WTC11 (cell line): ENCODE data around the gene TTLL13.

ENCODE experiments used
- NFYB ChIP-seq: sonication (generic); formaldehyde crosslinking; conservative IDR thresholded peaks from 2 replicates; pipeline ENCODE4 v1.8.0; 2022; ENCODE audit warnings: low read depth, missing genetic modification reagents
- TF ChIP-seq, protein P1 (sequence below): sonication (generic); formaldehyde crosslinking; IDR thresholded peaks from 2 replicates; pipeline ENCODE4 v1.8.0; 2023; ENCODE audit warnings: missing genetic modification reagents
- TF ChIP-seq, protein P2 (sequence below): fragments of 200-600 bp; IDR thresholded peaks from 2 replicates; pipeline ENCODE4 v1.8.0; 2022; ENCODE audit warnings: antibody characterized with exemption
- TF ChIP-seq, protein P3 (sequence below): sonication (generic); formaldehyde crosslinking; IDR thresholded peaks from 2 replicates; pipeline ENCODE4 v1.8.1; 2023; ENCODE audit warnings: mild to moderate bottlenecking, missing genetic modification reagents, moderate library complexity

DNA sequence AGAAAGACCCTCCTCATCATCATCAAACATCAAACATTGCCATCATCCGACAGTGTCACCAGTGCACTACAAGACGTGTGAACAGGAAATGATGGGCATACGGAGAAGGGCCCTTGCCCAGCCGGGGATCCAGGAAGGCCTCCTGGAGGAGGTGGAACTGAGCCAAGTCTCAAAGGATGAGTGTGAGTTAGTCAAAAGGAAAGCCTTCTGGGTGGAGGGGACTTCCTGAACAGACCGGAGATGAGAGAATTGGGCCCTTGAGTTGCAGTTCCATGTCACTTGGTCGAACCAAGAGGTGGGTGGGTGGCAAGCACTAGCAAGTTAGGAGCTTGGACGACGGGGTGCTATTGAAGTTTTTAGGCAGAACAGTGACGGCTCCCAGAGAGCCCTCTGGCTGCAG lies 39.8 kb upstream of the TTLL13 start:
- TF ChIP-seq, protein P1, sequence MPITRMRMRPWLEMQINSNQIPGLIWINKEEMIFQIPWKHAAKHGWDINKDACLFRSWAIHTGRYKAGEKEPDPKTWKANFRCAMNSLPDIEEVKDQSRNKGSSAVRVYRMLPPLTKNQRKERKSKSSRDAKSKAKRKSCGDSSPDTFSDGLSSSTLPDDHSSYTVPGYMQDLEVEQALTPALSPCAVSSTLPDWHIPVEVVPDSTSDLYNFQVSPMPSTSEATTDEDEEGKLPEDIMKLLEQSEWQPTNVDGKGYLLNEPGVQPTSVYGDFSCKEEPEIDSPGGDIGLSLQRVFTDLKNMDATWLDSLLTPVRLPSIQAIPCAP (CRISPR knock-in tag), result no peak
- TF ChIP-seq NFYB (CRISPR knock-in tag), result no peak
- TF ChIP-seq, protein P2, sequence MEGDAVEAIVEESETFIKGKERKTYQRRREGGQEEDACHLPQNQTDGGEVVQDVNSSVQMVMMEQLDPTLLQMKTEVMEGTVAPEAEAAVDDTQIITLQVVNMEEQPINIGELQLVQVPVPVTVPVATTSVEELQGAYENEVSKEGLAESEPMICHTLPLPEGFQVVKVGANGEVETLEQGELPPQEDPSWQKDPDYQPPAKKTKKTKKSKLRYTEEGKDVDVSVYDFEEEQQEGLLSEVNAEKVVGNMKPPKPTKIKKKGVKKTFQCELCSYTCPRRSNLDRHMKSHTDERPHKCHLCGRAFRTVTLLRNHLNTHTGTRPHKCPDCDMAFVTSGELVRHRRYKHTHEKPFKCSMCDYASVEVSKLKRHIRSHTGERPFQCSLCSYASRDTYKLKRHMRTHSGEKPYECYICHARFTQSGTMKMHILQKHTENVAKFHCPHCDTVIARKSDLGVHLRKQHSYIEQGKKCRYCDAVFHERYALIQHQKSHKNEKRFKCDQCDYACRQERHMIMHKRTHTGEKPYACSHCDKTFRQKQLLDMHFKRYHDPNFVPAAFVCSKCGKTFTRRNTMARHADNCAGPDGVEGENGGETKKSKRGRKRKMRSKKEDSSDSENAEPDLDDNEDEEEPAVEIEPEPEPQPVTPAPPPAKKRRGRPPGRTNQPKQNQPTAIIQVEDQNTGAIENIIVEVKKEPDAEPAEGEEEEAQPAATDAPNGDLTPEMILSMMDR, result no peak
- TF ChIP-seq, protein P3, sequence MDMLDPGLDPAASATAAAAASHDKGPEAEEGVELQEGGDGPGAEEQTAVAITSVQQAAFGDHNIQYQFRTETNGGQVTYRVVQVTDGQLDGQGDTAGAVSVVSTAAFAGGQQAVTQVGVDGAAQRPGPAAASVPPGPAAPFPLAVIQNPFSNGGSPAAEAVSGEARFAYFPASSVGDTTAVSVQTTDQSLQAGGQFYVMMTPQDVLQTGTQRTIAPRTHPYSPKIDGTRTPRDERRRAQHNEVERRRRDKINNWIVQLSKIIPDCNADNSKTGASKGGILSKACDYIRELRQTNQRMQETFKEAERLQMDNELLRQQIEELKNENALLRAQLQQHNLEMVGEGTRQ (CRISPR knock-in tag), result no peak
